IPS-18a (cell line): Measurements from ENCODE around the gene STC2.
A peak's percentile ranks its signal among the peaks of the same experiment; 100 is the strongest.

Experiments used
- H3K27ac ChIP-seq: one replicate; pipeline ENCODE4 v1.5.1; 2013; ENCODE audit warnings: low read length
- H3K27me3 ChIP-seq: one replicate; pipeline ENCODE4 v1.6.1; 2013; ENCODE audit warnings: mild to moderate bottlenecking, low read length; ENCODE audit not compliant: control insufficient read depth, insufficient read depth
- H3K36me3 ChIP-seq: one replicate; pipeline ENCODE4 v1.6.1; 2013; ENCODE audit warnings: low read depth, low read length; ENCODE audit not compliant: control insufficient read depth
- H3K4me1 ChIP-seq: one replicate; pipeline ENCODE4 v1.6.1; 2013; ENCODE audit warnings: low read depth, low read length; ENCODE audit not compliant: control insufficient read depth
- H3K4me3 ChIP-seq: one replicate; pipeline ENCODE4 v1.5.1; 2013; ENCODE audit warnings: low read length
- H3K9ac ChIP-seq: one replicate; pipeline ENCODE4 v1.6.1; 2013; ENCODE audit warnings: mild to moderate bottlenecking, low read length, moderate library complexity
- H3K9me3 ChIP-seq: one replicate; pipeline ENCODE4 v1.6.1; 2013; ENCODE audit warnings: low read depth, low read length; ENCODE audit not compliant: control insufficient read depth

STC2 gene

DNA sequence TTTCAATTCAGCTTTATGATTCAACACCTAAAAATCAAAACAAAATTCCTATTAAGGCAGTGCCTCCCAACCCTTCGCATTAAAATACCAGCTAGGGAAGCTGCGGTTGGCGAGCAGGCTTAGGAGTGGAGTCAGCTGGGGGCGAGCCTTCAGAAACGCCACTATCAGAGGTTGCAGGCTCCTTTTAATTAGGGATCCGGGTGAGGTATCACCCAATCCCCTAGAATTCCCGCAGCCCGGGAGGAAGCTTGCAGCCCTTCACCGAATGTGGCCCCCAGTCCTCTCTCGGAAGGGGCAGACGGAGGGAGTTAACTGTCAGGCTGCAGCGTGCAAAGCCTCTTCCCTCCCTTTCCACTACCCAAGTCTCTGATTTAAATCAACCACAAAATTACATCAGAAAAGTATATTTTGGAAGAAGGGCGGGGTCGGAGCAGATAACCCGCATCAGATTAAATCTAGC is 1.7 kb downstream of the STC2 start:
- peaks cover 59% of the 10 kb centered on the region for H3K27me3 ChIP-seq
- peak overlapping the region; percentile 76 for H3K4me3 ChIP-seq
- no peaks in the 10 kb centered on the region for H3K9me3 ChIP-seq
- H3K36me3 ChIP-seq = peaks cover 40% of the 10 kb centered on the region
- H3K4me1 ChIP-seq = peaks cover 13% of the 10 kb centered on the region
- peak overlapping the region; percentile 83 for H3K9ac ChIP-seq
- H3K27ac ChIP-seq = no peak overlapping the region

- peaks cover 6% of the 10 kb centered on the region for H3K4me1 ChIP-seq
- peaks cover 46% of the 10 kb centered on the region for H3K27me3 ChIP-seq
- H3K4me3 ChIP-seq = no peak overlapping the region
- no peak overlapping the region for H3K9ac ChIP-seq
- H3K36me3 ChIP-seq = peaks cover 54% of the 10 kb centered on the region
- H3K9me3 ChIP-seq = no peaks in the 10 kb centered on the region
- no peak overlapping the region for H3K27ac ChIP-seq
These were observed 3.0 kb downstream of the STC2 start for GRCh38 chr5:173325091-173325698.

DNA sequence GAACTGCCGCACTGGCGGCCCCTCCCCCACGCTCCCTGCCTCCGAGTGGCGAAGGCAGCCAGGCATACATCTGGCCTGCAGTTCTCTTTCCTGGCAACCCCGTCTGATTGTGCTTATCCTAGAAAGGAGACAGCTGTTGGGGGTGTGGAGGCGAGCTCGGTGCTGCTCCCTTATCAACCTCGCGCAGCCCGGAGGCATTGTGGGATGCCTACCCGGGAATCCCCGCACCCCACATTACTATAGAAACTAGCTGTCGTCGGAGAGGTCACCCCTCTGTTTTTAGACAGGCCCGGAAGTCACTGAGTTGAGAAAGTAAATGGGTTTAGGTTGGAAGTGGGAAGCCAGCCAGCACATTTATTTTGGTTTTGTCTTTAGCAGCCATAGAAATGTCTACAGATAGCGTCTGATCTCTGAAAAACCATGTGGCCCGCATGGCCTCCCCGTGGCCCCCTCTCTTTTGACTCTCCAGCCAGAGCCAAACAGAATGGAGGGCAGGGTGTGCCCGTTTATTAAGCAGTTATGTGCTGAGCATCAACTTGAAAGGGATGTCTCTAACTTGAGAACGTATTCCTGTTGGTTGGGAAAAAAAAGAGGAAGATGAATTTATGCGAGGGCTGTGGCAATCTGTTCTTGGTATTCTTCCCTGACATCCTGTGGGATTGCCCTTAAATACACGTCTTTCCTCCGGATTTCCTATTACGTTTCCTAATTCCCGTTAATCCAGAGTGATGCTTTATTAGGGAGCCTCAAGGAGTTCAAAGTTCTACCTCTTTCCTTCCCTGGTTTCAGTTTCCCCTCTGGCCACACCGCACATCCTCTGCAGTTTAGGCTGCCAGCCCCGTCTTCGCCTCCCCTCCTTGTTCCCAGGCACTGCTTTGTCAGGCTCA is 3.9 kb downstream of the STC2 start:
- Histone ChIP-seq H3K27ac (no peak overlapping the region), H3K9me3 (no peaks in the 10 kb centered on the region), H3K36me3 (peaks cover 62% of the 10 kb centered on the region), H3K27me3 (peaks cover 41% of the 10 kb centered on the region), H3K4me3 (no peak overlapping the region), H3K4me1 (peaks cover 4% of the 10 kb centered on the region), H3K9ac (no peak overlapping the region)

GRCh38 chr5:173323799-173324114 is 4.5 kb downstream of the STC2 start:
- Histone ChIP-seq H3K27ac (no peak overlapping the region), H3K4me3 (no peak overlapping the region), H3K9me3 (no peaks in the 10 kb centered on the region), H3K4me1 (peaks cover 1% of the 10 kb centered on the region), H3K36me3 (peaks cover 68% of the 10 kb centered on the region), H3K27me3 (peaks cover 35% of the 10 kb centered on the region), H3K9ac (no peak overlapping the region)

DNA sequence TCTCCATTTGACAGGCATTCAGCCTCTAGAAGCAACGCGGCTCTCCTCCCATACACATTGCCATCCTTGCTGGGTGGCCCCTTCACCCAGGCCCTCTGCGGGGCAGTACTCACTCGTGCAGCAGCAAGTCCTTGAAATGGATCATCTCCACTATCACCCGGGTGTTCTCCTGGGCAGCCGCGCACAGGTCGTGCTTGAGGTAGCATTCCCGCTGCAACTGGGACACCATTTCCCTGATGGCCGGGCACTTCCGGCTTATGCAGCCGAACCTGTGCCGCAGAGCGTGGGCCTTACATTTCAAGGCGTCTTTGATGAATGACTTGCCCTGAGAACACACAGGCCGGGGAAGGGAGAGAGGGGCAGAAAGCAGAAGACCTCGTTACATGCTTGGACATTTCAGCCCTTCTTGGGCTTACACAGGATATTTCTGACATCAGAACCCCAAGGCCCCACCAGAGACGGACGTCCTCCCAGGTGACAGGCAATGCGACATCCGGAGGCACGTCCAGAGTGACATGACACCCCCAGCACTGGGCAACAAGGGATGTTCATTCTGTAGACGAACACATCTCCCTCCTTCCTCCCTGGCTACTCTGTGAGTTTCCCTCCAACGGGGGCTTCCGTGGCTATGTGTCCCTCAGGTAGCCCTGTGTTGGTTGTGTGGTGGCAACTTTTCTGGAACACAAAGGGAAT is 5.0 kb downstream of the STC2 start:
- Histone ChIP-seq H3K9me3 (no peaks in the 10 kb centered on the region), H3K4me1 (no peaks in the 10 kb centered on the region), H3K36me3 (peaks cover 73% of the 10 kb centered on the region), H3K27ac (no peak overlapping the region), H3K9ac (no peak overlapping the region), H3K4me3 (no peak overlapping the region), H3K27me3 (peaks cover 30% of the 10 kb centered on the region)

GRCh38 chr5:173321886-173322285 is 6.3 kb downstream of the STC2 start:
- H3K9me3 ChIP-seq = no peaks in the 10 kb centered on the region
- H3K9ac ChIP-seq = no peak overlapping the region
- H3K27ac ChIP-seq = no peak overlapping the region
- peaks cover 83% of the 10 kb centered on the region for H3K36me3 ChIP-seq
- peaks cover 16% of the 10 kb centered on the region for H3K27me3 ChIP-seq
- no peak overlapping the region for H3K4me3 ChIP-seq
- H3K4me1 ChIP-seq = no peaks in the 10 kb centered on the region

GRCh38 chr5:173320259-173320658 is 8.0 kb downstream of the STC2 start:
- Histone ChIP-seq H3K9ac (no peak overlapping the region), H3K36me3 (peaks cover 78% of the 10 kb centered on the region)

DNA sequence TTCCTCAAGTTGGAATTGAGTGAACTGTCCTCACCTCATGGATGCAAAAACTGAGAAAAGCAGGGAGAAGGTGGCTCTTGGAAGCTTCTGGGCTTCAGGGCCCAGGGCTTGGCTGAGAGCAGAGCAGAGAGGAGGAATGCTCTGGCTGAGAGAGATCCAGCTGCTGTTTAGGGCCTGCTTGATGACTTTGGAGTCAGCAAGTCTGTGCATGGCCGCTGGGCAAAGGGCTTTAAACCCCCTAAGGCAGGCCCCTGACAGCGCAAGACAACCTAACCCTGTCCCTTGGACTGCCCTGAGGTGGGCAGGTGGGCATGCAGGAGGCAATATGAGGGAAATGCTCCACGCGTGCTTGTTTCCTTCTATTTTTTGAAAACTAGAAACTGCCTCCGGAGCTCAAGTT is 8.6 kb downstream of the STC2 start:
- Histone ChIP-seq H3K9ac (no peak overlapping the region), H3K27ac (no peak overlapping the region), H3K27me3 (no peaks in the 10 kb centered on the region), H3K9me3 (no peaks in the 10 kb centered on the region), H3K4me3 (no peak overlapping the region), H3K36me3 (peaks cover 72% of the 10 kb centered on the region), H3K4me1 (peaks cover 9% of the 10 kb centered on the region)

More at GRCh38 chr5:173320259-173320658, 8.0 kb downstream of the STC2 start:
- peaks cover under 1% of the 10 kb centered on the region for H3K27me3 ChIP-seq
- H3K4me1 ChIP-seq = peaks cover 9% of the 10 kb centered on the region
- no peak overlapping the region for H3K27ac ChIP-seq
- H3K9me3 ChIP-seq = no peaks in the 10 kb centered on the region
- H3K4me3 ChIP-seq = no peak overlapping the region

- Histone ChIP-seq H3K4me3 (no peak overlapping the region), H3K27ac (no peak overlapping the region), H3K36me3 (peaks cover 66% of the 10 kb centered on the region), H3K9ac (no peak overlapping the region), H3K27me3 (no peaks in the 10 kb centered on the region), H3K4me1 (peaks cover 9% of the 10 kb centered on the region), H3K9me3 (no peaks in the 10 kb centered on the region)
These were observed 9.2 kb downstream of the STC2 start for GRCh38 chr5:173318881-173319620.

GRCh38 chr5:173318330-173318729 is 9.9 kb downstream of the STC2 start:
- no peak overlapping the region for H3K27ac ChIP-seq
- H3K27me3 ChIP-seq = no peaks in the 10 kb centered on the region
- peaks cover 9% of the 10 kb centered on the region for H3K4me1 ChIP-seq
- H3K9me3 ChIP-seq = no peaks in the 10 kb centered on the region
- H3K9ac ChIP-seq = no peak overlapping the region
- peaks cover 61% of the 10 kb centered on the region for H3K36me3 ChIP-seq
- no peak overlapping the region for H3K4me3 ChIP-seq

- Histone ChIP-seq H3K4me3 (no peak overlapping the region), H3K27ac (no peak overlapping the region), H3K36me3 (peaks cover 56% of the 10 kb centered on the region), H3K9me3 (no peaks in the 10 kb centered on the region), H3K27me3 (no peaks in the 10 kb centered on the region), H3K9ac (no peak overlapping the region), H3K4me1 (peaks cover 9% of the 10 kb centered on the region)
These were observed 10.4 kb downstream of the STC2 start for GRCh38 chr5:173317852-173318251.
